NCI-H82 treated with DMSO at 0.1 percent for 48 hours (cell line): ENCODE measurements around the gene VRTN.
"Not testable (repeated sequence)": the region's sequence is repeated elsewhere in the genome, so short reads cannot be mapped to it uniquely, and the experiment has no call there.

Experiments used
- DNase-seq: peaks from one replicate; lab custom pipeline; 2025; ENCODE audit not compliant: unreplicated experiment; lab: John Stamatoyannopoulos, UW

The VRTN gene, protein sequence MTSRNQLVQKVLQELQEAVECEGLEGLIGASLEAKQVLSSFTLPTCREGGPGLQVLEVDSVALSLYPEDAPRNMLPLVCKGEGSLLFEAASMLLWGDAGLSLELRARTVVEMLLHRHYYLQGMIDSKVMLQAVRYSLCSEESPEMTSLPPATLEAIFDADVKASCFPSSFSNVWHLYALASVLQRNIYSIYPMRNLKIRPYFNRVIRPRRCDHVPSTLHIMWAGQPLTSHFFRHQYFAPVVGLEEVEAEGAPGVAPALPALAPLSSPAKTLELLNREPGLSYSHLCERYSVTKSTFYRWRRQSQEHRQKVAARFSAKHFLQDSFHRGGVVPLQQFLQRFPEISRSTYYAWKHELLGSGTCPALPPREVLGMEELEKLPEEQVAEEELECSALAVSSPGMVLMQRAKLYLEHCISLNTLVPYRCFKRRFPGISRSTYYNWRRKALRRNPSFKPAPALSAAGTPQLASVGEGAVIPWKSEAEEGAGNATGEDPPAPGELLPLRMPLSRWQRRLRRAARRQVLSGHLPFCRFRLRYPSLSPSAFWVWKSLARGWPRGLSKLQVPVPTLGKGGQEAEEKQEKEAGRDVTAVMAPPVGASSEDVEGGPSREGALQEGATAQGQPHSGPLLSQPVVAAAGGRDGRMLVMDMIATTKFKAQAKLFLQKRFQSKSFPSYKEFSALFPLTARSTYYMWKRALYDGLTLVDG

DNA sequence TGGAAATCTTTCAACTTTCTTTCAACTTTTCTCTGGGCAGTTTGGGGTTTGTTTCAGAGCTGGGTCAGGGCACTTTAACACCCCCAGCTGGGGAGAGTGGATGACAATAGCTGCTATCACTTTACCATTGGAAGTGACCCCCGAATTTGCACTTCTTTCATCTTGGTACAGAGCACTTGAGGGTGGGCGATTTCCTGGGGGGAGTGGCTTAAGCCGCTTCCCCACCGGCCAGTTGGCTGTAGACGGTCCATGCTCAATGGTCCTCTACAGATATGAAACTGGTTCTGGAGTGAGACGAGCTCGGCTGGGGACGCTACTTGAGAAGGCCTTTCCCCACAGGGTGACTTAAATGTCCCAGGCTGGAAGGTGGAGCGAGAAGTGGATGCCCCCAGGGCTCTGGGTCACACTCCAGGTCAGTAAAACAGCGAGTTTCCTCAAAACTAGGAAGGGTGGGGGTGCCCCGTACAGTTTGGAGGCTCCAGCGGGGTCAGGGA is at the start of gene VRTN:
VRTN (plus strand) TSS at position 231 of the 494 bp plus-strand sequence. CDS start 8,313 bp downstream, outside the sequence.
- no peak for DNase-seq

DNA sequence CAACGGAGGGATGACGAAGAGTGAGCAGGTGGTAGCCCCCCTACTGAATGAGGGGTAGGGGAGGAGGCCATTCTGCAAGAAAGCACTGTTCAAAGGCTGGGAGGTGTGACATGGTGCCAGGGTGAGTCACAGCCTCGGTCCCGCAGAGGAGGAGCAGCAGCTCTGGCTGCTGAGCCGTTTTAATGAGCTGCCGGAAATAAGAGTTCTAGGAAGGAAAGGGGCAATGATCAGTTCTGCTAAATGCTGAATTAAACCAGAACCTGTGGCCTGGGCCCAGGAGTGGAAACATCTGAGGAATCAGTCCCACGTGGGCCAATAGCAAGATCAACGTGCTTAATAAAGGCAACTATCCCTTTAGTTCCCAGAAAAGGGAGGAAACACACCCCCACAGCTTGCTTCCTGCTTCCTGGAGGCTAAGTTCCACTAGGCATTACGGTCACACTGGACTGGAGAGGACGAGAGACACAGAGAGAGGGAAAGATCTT is 49.2 kb upstream of the VRTN start:
- DNase-seq, result no peak

DNA sequence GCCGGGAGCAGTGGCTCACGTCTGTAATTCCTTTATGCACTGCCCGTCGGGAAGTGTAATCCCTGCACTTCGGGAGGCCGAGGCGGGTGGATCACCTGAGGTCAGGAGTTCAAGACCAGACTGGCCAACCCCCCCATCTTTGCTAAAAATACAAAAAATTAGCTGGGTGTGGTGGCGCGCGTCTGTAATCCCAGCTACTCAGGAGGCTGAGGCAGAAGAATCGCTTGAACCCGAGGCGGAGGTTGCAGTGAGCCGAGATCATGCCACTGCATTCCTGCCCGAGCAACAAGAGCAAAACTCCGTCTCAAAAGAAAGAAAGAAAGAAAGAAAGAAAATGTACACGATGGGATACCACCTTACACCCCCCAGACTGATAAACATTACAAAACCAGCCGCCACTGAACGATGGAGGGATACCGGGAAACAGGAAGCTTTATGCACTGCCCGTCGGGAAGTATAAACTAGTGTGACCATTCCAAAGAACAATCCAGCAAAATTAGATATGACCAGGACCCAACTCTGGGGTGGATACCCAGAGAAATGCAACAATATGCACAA is 46.6 kb upstream of the VRTN start:
- no peak for DNase-seq

DNA sequence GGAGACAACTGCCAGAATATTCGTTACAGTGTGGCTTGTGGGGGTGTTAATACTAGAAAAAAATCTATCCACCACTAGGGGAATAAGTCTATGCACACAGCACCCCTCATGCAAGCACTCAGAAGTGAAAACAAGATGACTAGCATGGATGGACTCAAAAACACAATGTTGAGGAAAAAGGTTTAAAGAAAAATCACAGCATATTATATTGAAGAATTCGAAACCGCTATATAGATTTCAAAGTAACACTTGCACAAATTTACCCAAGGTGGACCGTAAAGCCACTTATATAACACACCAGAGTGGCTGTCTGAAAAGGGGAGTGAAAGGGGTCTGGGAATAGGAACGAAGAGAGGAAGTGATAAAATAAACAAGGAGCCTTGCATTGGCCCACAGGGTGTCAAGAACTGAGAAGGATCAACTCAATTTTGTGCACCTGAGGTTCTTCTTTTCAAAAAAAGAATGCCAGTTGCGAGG is 46.1 kb upstream of the VRTN start:
- peak; percentile 16 for DNase-seq

DNA sequence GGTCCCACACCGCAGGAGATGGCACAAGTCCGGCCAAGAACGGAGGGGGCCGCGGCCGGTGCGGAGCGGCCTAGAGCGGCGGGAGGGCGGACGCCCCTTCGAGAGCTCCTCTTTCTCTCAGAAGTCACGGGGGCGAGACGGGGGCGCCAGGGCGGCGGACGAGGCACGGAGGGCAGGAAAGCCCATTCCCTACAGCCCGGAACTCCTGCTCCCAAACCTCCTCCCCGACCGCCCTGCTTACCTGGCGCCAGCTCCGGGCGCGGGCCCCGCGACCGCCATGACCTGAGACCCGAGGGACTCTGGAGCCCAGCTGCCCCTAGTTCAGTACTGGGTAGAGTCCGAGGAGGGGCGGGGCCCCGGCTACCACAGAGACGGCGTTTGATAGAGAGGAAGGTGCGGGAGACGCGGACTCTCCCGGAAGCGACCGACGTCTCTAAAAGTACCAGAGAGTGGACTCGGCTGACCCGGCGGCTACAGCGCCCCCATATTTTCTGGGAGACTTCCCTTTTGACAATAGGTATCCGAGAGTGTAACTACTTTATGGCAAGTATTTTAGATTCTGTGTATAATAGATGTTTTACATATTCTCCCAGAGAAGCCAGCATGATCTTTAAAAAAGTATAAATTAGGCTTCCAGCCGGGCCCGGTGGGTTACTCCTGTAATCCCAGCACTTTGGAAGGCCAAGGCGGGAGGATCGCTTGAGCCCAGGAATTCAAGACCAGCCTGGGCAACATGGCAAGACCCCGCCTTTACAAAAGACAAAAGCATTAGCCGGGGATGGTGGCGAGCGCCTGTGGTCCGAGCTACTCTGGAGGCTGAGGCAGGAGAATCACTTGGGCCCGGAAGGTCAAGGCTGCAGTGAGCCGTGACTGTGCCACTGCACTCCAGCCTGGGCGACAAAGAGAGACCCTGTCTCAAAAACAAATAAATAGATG is 45.4 kb upstream of the VRTN start, which contains the start of gene ABCD4:
ABCD4 (minus strand) TSS at position 301 of the 936 bp plus-strand sequence; CDS start at position 279, 22 bp downstream.
- peak; percentile 84 for DNase-seq

DNA sequence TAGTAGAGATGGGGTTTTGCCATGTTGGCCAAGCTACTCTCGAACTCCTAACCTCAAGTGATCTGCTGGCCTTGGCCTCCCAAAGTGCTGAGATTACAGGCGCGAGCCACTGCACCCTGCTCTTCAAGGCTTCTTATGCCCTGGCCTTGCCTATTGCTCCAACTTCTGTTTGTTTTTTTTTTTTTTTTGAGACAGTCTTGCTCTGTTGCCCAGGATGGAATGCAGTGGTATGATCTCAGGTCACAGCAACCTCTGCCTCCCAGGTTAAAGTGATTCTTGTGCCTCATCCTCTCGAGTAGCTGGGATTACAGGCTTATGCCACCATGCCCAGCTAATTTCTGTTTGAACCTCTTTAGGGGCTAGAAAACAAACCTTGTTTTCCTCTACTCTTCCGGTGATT is 39.6 kb upstream of the VRTN start:
- no peak for DNase-seq

DNA sequence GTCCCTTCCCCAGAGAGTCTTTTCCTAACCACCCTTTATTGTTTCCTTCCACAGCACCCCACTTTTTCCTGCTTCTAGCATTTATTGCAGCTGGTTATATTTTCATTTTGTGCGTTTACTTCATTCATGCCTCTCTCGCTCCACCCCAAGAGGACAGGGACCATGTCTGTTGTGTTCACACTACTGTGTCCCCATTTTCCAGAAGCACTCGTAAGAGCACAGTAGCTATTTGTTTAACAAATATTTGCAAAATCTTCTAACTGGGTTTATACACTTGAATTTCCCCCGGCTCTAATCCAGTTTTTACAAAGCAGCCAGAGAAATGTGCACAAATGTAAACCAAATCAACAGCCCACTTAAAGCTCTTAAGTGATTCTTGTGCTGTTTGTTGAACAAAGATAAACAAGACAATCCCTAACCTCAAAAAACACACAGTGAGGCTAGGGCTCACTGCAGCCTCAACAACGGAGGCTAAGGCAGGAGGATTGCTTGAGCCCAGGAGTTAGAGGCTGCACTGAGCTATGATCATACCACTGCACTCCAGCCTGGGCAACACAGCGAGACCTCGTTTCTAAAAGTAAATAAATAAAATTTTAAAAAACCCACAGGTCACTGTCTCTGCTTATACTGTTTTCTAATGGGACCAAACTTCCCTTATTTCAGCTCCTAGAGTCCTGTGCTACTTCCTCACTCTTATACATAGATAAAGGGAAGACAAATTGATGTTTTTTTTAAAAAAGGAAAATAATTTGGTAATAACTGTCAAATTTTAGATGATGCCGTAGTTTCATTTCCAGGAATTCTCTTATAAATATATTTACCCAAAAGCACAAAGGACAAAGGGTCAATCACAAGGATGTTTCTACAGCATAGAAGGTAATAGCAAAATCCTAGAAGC is 38.9 kb upstream of the VRTN start:
- DNase-seq, result no peak

DNA sequence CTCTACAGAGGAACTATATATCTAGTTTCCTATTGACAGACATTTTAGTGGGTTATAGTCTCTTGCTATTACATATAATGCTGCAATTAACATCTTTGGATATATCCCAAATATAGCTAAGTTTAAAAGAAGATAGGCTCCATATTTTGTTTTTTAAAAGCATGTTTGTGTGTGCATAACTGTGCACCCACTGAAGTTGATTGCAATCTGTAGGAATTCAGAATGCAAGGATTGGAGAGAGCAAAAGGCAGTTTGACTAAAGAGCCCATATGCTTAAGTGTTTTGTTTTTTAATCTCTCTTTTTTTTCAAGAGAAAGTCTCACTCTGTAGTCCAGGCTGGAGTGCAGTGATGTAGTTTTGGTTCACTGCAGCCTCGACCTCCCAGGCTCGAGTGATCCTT is 36.1 kb upstream of the VRTN start:
- no peak for DNase-seq

DNA sequence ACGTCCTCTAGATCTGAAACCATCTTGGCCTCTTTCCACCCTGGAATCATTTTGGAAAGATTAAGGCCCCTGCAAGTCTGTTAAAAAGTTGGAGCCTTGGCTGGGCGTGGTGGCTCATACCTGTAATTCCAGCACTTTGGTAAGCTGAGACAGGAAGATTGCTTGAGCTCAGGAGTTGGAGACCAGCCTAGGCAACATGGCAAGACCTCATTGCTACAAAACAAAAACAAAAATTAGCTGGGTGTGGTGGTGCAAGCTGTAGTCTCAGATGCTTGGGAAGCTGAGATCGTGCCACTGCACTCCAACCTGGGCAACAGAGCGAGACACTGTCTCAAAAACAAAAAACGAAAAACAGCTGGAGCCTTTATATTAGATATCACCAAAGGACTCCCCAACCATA is 34.7 kb upstream of the VRTN start:
- DNase-seq, result no peak

DNA sequence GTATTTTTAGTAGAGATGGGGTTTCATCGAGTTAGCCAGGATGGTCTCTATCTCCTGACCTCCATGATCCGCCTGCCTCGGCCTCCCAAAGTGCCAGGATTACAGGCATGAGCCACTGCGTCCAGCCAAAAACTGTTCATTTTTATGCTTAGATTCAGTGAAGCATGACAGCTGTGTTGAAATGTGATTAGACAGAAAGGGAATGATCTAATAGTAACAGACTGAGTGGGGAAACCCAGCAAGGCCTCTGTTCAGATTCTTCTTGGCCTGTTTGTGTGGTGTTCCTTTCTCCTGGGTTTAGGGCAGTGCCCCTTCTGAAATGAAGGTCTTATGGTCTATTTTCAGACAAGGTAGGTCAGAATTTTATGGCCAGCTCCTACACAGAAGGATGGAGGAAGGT is 33.7 kb upstream of the VRTN start:
- DNase-seq, result no peak

DNA sequence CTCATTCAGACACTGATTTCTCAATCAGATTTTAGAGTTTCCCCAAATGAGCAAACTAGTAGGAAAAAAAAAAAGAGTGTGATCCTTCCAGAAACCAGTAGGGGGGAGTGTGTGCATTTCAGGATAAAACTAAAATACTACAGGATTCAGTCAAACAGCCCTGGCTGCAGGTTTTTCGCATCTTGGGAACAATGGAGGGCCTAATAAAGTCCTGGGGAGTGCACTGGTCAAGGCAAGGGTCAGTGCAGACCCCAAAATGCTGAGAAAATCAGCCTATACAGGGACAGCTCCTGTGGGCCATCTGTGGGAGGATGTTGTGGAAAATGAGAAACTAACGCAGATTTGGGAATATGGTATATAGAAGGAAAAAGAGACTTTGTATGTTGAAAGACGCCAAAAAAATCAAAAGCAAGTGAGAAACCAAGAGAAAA is 23.3 kb upstream of the VRTN start:
- DNase-seq, result no peak

DNA sequence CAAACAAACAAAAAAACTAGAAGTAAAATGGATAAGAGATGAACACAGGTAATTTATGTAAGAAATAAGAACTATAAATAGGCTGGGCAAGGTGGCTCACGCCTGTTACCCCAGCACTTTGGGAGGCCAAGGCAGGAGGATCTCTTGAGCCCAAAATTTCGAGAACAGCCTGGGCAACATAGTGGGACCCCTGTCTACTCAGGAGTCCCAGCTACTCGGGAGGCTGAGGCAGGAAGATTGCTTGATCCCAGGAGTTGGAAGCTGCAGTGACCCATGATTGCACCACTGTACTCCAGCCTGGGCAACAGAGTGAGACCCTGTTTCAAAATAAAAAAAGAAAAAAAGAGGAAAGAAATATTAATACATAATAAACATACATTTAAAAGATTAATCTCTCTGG is 22.8 kb upstream of the VRTN start:
- no peak for DNase-seq

DNA sequence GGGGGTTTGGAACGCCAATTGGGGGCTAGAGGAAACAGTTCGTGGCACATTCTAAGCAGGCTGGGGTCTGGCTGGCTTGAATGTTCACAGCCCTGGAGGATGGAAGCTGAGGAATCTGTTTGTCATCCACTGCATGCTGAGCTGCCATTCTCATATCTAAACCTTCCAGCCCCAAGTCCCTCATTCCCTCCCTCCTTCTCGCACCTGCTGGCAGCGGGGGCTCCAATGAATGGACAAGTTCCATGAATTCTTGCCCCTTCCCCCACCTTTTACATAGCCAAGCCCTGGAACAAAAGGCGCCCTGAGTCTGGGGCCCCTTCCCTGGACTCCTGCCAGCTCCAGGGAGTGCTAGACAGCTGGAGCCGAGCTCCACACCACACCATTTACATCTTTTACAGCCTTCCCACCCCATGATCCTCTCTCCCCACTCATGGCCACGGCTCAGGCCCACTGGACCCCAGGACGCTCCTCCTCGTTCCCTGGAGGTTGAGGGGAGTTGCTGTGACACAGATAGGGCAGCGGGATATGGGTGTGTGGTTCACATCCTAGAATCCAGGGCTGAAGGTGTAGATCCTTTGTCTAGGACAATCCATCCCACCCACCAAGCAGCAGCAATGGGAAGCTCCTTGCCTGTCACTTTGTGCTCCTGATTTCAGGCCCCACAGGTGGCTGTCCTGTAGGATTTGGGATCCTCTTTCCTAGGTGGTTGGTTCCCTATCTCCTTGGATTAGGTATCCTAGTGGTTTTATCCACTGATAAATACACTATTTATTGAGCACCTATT is 21.7 kb upstream of the VRTN start:
- no peak for DNase-seq

DNA sequence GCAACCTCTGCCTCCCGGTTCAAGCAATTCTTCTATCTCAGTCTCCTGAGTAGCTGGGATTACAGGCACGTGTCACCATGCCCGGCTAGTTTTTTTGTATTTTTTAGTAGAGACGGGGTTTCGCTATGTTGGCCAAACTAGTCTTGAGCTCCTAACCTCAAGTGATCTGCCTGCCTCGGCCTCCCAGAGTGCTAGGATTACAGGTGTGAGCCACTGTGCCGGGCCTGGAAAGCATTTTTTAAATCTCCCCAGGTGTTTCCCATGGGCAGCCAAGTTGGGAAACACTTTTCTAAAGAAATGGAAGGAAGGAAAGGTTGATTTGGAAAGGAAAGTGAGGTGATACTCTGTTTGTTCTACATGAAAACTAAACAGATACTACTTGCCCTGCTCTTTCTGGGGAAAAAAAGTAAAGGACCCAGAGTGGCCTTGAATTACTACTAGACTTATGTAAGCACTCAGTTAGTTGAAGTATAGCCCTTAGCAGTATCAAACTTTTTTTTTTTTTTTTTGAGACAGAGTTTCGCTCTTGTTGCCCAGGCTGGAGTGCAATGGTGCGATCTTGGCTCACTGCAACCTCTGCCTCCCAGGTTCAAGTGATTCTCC is 18.2 kb upstream of the VRTN start:
- not testable (repeated sequence) for DNase-seq

DNA sequence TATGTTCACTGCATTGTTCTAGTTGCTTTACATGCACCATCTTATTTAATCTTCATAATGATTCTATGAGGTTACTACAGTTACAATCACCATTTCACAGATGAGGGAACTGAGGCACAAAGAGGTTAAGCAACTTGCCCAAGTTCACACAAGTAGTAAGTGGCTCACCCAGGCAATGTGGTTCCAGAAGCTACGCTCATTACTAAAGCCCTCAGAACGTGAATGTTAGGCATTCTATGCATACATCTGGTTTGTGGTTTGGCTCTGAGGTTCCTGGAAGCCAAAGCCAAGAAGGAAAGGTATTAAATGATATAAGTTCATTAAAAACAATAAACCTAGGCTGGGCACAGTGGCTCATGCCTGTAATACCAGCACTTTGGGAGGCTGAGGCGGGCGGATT is 14.4 kb upstream of the VRTN start:
- DNase-seq, result no peak

DNA sequence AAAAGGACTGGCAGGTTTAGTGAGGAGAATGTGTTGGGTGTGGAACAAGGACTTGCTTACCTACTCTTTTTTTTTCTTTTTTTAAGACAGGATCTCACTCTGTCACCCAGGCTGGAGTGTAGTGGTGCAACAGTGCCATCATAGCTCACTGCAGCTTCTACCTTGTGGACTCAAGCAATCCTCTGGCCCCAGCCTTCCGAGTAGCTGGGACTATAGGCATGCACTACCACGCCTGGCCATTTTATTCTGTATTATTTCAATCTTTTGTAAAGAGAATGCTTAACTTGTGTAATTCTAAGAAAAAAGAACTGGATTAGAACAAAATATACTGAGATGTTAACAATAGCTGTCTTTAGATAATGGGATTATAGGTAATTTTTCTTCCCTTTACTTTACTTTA is 1.9 kb upstream of the VRTN start:
- no peak for DNase-seq

DNA sequence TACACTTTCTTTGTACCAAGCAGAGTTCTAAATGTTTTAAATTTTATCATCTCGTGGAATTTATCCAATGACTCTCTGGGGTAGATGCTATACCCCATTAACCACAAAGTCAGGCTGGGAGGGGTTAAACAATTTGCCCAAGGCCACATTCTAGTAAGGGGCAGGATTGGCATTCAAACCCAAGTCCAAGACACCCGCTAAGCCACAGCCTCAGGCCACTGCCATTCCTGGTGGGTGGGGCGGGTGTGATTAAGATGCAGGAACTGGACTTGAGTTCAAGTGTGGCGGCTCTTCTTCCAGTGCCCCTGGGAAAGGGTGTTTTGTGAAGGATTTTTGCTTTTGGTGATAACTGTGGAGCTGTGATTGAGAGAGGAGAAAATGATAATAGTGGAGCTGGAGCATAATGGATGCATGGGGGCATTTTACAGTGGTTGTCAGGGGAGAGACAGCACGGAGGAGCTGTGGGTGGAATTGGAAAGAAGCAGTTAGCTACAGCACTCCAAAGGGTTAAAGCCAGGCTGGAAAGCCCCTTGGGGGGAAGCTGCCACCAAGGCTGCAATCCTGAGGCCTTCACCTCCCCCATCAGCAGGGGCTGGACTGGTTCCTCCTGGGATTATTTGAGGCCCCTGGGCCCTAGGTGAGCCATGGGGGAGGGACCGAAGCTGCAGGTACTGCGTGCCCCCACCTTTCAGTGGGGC is 1.0 kb upstream of the VRTN start:
- DNase-seq, result no peak

DNA sequence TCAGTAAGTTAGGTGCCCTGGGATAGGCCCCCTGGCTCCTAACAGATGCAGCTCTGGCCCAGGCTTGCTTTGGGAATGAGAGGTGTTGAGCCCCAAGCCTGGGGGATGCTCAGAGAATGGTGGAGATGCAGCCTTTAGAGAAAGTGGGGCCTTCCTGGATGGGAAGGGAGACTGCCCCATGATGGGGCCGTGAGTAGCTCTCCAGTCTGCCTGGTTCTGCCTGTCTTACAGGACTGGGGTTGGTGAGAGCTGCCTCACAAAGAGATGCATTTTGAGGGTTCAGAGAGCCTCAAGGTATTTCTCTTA is 523 bp upstream of the VRTN start:
- no peak for DNase-seq
